PC-3 (cell line): Measurements from ENCODE around the gene IBTK. TPM values are rescaled to one million over a fixed set of nuclear protein-coding genes. Genes with fewer than 3 reads are reported as not detected.
A peak's percentile ranks its signal among the peaks of the same experiment; 100 is the strongest.

Source experiments
- ATAC-seq: fragments of 200-7000 bp; cut with Tn5 transposase; 2 replicates; pipeline ENCODE4 v1.9.1; 2020; ENCODE audit warnings: mild to moderate bottlenecking, moderate library complexity
- BruUV-seq: library from RNA; stranded (reverse); fragments of 400-500 nt; replicated peaks from 2 replicates; lab custom pipeline; 2021; lab: Mats Ljungman, UMichigan
- CTCF ChIA-PET: fragments of 300-600 bp; sonication (Branson Sonifier 250); formaldehyde crosslinking; loops from one replicate; lab custom pipeline; 2022; ENCODE audit warnings: antibody characterized with exemption; lab: Charles Lee
- POLR2A ChIA-PET: fragments of 300-600 bp; sonication (Branson Sonifier 250); formaldehyde crosslinking; loops from one replicate; lab custom pipeline; 2022; ENCODE audit warnings: antibody characterized with exemption; ENCODE audit not compliant: unreplicated experiment; lab: Charles Lee
- DNase-seq: peaks from one replicate; pipeline ENCODE4 v3.0.0-alpha.2; 2015
- H2AFZ ChIP-seq: fragments of 300-600 bp; sonication (generic); 2 replicates; pipeline ENCODE4 v1.6.0; 2016; ENCODE audit warnings: antibody characterized with exemption, low read length
- H3F3A ChIP-seq: fragments of 300-600 bp; sonication (generic); one replicate; pipeline ENCODE4 v1.6.0; 2017; ENCODE audit warnings: antibody characterized with exemption, low read length, control low read depth, mild to moderate bottlenecking; ENCODE audit not compliant: unreplicated experiment
- H3K27ac ChIP-seq: fragments of 300-600 bp; sonication (generic); 2 replicates; pipeline ENCODE4 v1.5.1; 2016; ENCODE audit warnings: mild to moderate bottlenecking, low read length
- H3K27me3 ChIP-seq: fragments of 300-600 bp; sonication (generic); 2 replicates; pipeline ENCODE4 v1.6.1; 2016; ENCODE audit warnings: low read length, mixed read lengths
- H3K36me3 ChIP-seq: fragments of 300-600 bp; sonication (generic); 2 replicates; pipeline ENCODE4 v1.6.1; 2016; ENCODE audit warnings: low read depth, mixed run types, low read length, mixed read lengths
- H3K4me1 ChIP-seq: fragments of 300-600 bp; sonication (generic); 2 replicates; pipeline ENCODE4 v1.5.1; 2016; ENCODE audit warnings: low read length; ENCODE audit not compliant: insufficient read depth
- H3K4me2 ChIP-seq: fragments of 300-600 bp; sonication (generic); 2 replicates; pipeline ENCODE4 v1.6.0; 2016; ENCODE audit warnings: low read length
- H3K4me3 ChIP-seq: fragments of 300-600 bp; sonication (generic); 2 replicates; pipeline ENCODE4 v1.5.1; 2016; ENCODE audit warnings: mild to moderate bottlenecking, low read length, mixed read lengths
- H3K79me2 ChIP-seq: fragments of 300-600 bp; sonication (generic); 2 replicates; pipeline ENCODE4 v1.6.1; 2017; ENCODE audit warnings: low read length, mixed read lengths
- H3K9ac ChIP-seq: fragments of 300-600 bp; sonication (generic); 2 replicates; pipeline ENCODE4 v1.6.0; 2016; ENCODE audit warnings: mild to moderate bottlenecking, low read length
- H3K9me2 ChIP-seq: fragments of 300-600 bp; sonication (generic); replicated peaks from 2 replicates; pipeline ENCODE4 v1.6.1; 2016; ENCODE audit warnings: mixed run types, low read length, mixed read lengths
- H3K9me3 ChIP-seq: fragments of 300-600 bp; sonication (generic); 2 replicates; pipeline ENCODE4 v1.6.1; 2016; ENCODE audit warnings: low read length, mixed read lengths
- H4K20me1 ChIP-seq: fragments of 300-600 bp; sonication (generic); 2 replicates; pipeline ENCODE4 v1.6.1; 2016; ENCODE audit warnings: low read length, mixed read lengths
- CTCF ChIP-seq: fragments of 300-600 bp; sonication (generic); conservative IDR thresholded peaks from 2 replicates; pipeline ENCODE4 v1.5.1; 2017; ENCODE audit warnings: antibody characterized with exemption, low read depth, mild to moderate bottlenecking, low read length
- EZH2 ChIP-seq: fragments of 300-600 bp; sonication (generic); IDR thresholded peaks from one replicate; pipeline ENCODE4 v1.6.1; 2017; ENCODE audit warnings: antibody characterized with exemption, mild to moderate bottlenecking, low read length; ENCODE audit not compliant: unreplicated experiment
- EZH2phosphoT487 ChIP-seq: fragments of 300-600 bp; sonication (generic); IDR thresholded peaks from 2 replicates; pipeline ENCODE4 v1.6.1; 2018; ENCODE audit warnings: mild to moderate bottlenecking, antibody characterized with exemption, low read length, borderline replicate concordance
- intact Hi-C: fragments of 100-400 bp; cut with micrococcal nuclease; formaldehyde crosslinking; loops from 2 replicates; pipeline ENCODE4 v1.9.0; 2023
- total RNA-seq: library from RNA; depleted of rRNA; stranded (reverse); fragments of >200 nt; gene quantifications from 2 replicates; pipeline ENCODE4 v1.2.3, GENCODE V29; 2014

Gene IBTK
- total RNA-seq, 1 experiment from 2014 or later: 17.2 TPM

GRCh38 chr6:82248273-82248735 is 760 bp upstream of the IBTK start:
- Histone ChIP-seq H3K9me2 (no peaks in the 10 kb centered on the region), H3K9me3 (no peaks in the 10 kb centered on the region), H3K79me2 (peaks cover 45% of the 10 kb centered on the region), H2AFZ (peak overlapping the region; percentile 86), H4K20me1 (peaks cover 19% of the 10 kb centered on the region; the same call in 1 of the 2 replicates), H3K9ac (peak overlapping the region; percentile 96), H3K27me3 (no peaks in the 10 kb centered on the region), H3K4me1 (peaks cover 38% of the 10 kb centered on the region), H3K4me2 (peak overlapping the region; percentile 99), H3F3A (peaks cover 3% of the 10 kb centered on the region), H3K27ac (peak overlapping the region; percentile 100), H3K4me3 (peak overlapping the region; percentile 84), H3K36me3 (no peaks in the 10 kb centered on the region; the same call in none of the 2 replicates)
- TF ChIP-seq CTCF: no peak
- TF ChIP-seq EZH2: no peak
- no peak for TF ChIP-seq EZH2phosphoT487
- peak; percentile 90 for DNase-seq
- CTCF ChIA-PET: interaction anchor here (0.6 to 1.8 kb wide), 2 partner anchors 116 to 817 kb away, joined by 3 to 6 read pairs; partner anchors contain the start of genes TPBG and UBE3D
- TSS peak; percentile 88 for BruUV-seq
- intact Hi-C loops: loop anchor here (5.0 to 10.0 kb wide), 3 partner anchors 629 to 946 kb away; partner anchors contain the start of genes DOP1A, PGM3, RWDD2A and UBE3D
- peak; percentile 74 for ATAC-seq
- POLR2A ChIA-PET: interaction anchor here (0.6 to 0.9 kb wide), 4 partner anchors 87 to 1734 kb away, joined by 3 to 4 read pairs (median 3); no protein-coding TSS in a partner anchor

- Histone ChIP-seq H3K4me3 (peak overlapping the region; percentile 84), H2AFZ (peak overlapping the region; percentile 86), H3K27me3 (no peaks in the 10 kb centered on the region), H3F3A (peaks cover 3% of the 10 kb centered on the region), H3K27ac (peak overlapping the region; percentile 100), H3K9me3 (no peaks in the 10 kb centered on the region), H3K36me3 (no peaks in the 10 kb centered on the region; the same call in none of the 2 replicates), H3K79me2 (peaks cover 59% of the 10 kb centered on the region), H3K9me2 (no peaks in the 10 kb centered on the region), H3K4me2 (peak overlapping the region; percentile 99), H3K9ac (peak overlapping the region; percentile 96), H3K4me1 (peaks cover 38% of the 10 kb centered on the region), H4K20me1 (peaks cover 19% of the 10 kb centered on the region; the same call in 1 of the 2 replicates)
- intact Hi-C loops: loop anchor here (5.0 to 10.0 kb wide), 3 partner anchors 630 to 948 kb away; partner anchors contain the start of genes DOP1A, PGM3, RWDD2A and UBE3D
- ATAC-seq: peak; percentile 48
- TF ChIP-seq EZH2: no peak
- TF ChIP-seq EZH2phosphoT487: no peak
- no peak for TF ChIP-seq CTCF
- ChIA-PET POLR2A (no interaction called here), CTCF (no interaction called here)
- DNase-seq: peak; percentile 61
- BruUV-seq: TSS peak; percentile 49
Observed at GRCh38 chr6:82246802-82247504, 591 bp downstream of the IBTK start.
